C1 segment of cervical spinal cord (tissue), 14 donors: ENCODE data around the gene EMC10.
"Not testable (repeated sequence)": the region's sequence is repeated elsewhere in the genome, so short reads cannot be mapped to it uniquely, and the experiment has no call there.

Experiments used
- DNase-seq, 14 donors: peaks; one replicate each; lab custom pipeline; 2025; lab: John Stamatoyannopoulos, UW

EMC10 gene

DNA sequence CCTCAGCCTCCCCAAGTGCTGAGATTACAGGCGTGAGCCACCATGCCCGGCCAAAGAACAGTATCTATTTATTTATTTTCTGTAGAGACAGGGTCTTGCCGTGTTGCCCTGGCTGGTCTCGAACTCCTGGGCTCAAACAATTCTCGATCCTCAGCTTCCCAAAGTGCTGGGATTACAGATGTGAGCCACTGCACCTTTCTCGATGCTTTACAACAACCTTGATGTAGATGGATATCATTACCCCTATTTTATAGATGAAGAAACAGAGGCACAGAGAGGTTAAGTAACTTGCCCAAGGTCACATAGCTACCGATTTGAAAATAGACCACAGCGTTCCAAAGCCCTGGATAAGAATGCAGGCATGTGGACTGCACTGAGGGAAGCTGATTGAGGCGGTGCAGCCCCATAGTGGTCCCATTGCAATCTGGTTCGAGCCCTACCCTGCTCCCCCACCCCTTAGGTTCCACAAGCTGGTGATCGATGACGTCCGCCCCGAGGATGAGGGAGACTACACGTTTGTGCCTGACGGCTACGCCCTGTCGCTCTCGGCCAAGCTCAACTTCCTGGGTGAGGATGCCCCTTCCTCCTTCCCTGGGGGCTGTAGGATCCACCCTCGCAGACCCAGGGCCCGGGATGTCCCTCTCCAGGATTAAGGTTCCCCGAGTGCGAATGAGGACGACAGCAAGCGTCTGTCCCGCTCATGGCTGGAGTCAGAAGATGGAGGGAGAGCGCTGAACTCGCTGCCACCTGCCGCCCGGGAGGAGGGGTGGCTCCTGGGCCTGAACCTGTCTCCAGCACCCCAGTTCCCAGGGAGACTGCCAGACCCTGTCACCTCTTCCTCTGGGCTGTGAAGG, 25.7 kb upstream of the EMC10 start:
- no peak for DNase-seq

GRCh38 chr19:50451223-50451534, 25.1 kb upstream of the EMC10 start:
- DNase-seq: no peak

DNA sequence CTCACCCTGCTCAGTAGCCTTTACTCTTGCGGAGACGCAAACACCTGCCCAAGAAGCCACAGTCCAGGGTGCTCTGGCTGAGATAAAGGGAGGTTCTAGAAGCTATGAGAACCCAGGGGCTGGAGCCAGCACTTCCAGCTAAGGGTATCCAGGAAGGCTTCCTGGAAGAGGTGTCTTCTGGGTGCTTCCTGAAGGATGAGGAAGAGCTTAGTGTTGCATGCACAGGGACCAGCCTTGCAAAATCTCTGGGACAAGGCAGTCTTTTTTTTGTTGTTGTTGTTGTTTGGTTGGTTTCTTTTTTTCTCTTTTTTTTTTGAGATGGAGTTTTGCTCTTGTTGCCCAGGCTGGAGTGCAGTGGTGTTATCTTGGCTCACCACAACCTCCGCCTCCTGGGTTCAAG, 23.1 kb upstream of the EMC10 start:
- DNase-seq: no peak

- DNase-seq: no peak
These were observed 20.3 kb upstream of the EMC10 start for GRCh38 chr19:50455992-50456391.

DNA sequence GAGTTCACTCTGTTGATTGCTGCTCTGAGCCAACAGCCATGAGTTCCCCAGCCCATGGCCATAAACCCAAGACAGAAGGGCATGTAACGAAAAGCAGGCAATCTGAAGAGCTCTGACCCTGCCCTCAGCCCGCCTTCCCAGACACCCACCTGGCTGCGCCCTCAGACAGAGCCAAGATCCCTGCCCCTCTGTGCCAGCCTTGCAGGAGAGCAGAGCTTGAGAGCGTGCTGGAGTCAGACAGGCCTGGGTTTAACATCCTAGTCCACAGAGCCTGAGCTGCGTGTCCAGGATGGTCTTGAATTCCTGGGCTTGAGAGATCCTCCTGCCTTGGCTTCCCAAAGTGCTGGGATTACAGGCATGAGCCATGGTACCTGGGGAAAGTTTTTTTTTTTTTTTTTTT, 19.0 kb upstream of the EMC10 start:
- DNase-seq: no peak

GRCh38 chr19:50458396-50459066, 17.8 kb upstream of the EMC10 start:
- no peak for DNase-seq

- no peak for DNase-seq
These were observed 17.2 kb upstream of the EMC10 start for GRCh38 chr19:50459067-50459456.

GRCh38 chr19:50459638-50460037, 16.7 kb upstream of the EMC10 start:
- no peak for DNase-seq

DNA sequence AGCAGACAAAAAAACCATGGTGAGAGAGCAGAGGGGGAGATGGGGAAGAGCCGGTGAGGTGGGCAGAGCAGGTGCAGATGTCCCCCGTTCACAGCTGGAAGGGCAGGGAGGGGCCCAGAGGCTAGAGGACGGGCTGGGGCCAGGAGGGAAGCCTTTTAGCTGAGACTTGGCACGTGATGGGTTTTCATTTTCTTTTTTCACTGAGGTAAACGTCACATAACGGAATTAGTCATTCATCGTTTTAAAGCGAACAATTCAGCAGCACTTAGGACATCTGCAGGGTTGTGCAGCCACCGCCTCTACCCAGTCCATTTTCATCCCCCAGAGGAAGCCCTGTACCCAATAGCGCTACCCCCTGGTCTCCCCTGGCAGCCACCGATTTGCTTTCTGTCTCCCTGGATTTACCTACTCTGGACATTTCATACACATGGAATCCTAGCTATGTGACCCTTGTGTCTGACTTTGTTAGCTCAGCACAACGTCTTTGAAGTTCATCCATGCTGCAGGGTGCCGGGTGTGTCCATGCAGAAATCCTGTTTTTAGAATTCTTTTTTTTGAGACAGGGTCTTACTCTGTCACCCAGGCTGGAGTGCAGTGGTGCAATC, 16.0 kb upstream of the EMC10 start:
- DNase-seq: no peak

GRCh38 chr19:50461066-50461875, 15.0 kb upstream of the EMC10 start:
- peak in 10 of 14 donors; percentile 3 to 40 (median 28) for DNase-seq

DNA sequence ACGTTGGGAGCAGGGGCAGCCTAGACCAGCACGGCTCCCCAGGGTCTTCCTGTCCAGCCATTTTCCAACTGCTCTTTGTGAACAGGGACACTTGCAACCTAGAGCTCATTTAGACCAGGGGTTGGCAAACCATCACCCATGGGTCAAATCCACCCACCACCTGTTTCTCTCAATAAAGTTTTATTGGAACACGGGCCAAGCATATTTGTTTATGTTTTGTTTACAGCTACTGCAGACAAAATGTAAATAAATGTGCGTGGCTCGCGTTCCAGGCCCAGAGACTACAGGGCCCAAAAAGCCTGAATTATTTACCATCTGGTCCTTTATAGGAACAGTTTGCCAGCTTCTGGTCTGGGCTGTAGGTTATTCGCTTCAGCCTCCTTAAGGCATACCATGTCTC, 13.3 kb upstream of the EMC10 start:
- DNase-seq: no peak

- DNase-seq: no peak
These were observed 12.0 kb upstream of the EMC10 start for GRCh38 chr19:50464348-50464747.

- no peak for DNase-seq
These were observed 11.3 kb upstream of the EMC10 start for GRCh38 chr19:50465000-50465399.

GRCh38 chr19:50465986-50466705, 10.2 kb upstream of the EMC10 start:
- DNase-seq: no peak

- DNase-seq: no peak
These were observed 9.6 kb upstream of the EMC10 start for GRCh38 chr19:50466706-50467039.

DNA sequence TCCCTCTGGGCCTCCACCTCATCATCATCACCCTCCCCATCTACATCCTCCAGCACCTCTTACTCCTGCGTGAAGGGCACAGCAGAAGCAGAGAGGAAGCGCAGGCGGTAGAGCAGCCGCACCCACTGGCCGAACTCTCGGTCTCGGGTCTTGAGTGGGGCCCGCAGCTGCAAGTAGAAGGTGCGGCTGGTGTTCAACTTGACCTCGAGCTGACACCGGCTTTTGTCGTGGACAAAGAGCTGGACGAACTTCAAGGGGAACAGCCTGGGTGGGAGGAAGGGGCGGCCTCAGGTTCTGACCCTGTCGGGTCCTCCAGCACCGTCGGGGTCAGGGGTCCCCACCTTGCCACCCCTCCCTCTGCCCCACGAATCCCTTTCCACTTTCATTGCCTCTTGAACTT, 8.7 kb upstream of the EMC10 start:
- DNase-seq: no peak

DNA sequence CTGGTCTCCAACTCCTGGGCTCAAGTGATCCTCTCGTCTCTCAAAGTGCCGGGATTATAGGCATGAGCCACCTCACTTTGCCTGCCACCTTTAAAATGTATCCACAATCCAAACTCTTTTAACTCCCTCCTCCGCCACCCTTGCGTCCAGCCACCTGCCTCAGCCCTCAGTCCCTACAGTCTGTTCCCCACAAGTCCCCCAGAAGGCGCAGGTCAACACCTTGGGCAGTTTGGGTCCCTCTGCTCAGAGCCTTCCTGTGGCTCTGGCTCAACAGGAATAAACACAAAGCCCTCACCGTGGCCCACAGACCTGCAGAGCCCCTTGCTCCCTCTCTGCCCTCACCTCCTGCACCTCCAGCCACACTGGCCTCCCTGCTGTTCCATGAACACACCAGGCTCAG, 7.5 kb upstream of the EMC10 start:
- no peak for DNase-seq

DNA sequence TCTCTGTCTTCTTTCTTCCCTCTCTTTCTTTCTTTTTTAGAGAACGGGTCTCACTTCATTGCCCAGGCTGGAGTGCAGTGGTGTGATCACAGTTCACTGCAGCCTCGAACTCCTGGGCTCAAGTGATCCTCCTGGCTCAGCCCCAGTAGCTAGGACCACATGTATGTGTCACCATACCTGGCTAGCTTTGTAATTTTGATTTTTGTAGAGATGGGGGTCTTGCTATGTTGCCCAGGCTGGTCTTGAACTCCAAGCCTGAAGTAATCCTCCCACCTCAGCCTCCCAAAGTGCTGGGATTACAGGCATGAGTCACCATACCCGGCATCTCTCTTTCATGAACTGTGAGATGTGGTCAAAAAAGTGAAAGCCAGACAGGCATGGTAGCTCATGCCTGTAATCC, 3.0 kb upstream of the EMC10 start:
- DNase-seq: not testable (repeated sequence)

DNA sequence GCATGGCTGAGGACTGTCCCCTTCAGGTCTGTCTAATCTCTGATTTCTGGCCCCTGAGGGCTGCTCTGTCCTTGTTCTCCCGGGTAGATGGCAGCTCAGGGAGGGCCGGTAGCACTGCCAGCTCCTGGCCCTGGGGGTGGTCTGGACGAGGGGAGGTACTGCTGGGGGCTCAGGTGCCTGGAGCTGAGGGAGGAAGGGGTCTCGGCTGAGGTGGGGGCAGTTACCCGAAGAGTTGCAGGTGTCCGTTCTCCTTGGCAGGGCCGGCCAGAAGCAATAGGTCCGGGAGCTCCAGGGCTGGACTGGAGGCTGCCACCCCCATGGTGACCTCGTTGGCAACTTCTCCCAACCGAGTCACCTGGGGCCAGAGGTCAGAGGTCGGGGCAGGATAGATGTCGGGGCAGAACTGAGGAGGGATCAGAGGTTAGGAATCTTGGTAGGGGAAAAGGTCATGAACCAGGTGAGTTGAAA, 1.2 kb upstream of the EMC10 start:
- no peak for DNase-seq

DNA sequence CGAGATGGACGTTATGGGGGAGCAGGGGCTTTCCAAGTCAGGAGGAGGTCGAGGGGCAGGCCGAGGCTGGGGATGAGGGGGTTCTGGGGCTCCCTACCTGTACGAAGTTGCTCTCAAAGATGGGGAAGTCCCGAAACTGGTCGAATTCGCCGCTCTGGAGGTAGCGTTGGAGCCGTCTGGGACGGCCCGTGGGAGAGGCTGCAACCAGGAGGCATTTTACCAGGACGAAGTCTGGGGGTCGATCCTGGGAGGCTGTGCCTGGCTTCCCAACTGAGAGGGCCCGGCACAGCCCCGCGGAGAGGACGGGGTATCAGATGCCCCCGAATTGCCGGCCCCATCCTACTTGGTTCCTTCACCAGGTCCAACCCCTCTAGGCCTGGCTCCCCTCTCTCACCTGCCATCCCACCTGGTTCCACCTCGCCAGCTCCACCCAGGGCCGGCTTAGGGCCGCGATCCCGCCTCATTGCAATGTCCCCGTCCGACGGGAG, 527 bp upstream of the EMC10 start:
- DNase-seq: no peak

DNA sequence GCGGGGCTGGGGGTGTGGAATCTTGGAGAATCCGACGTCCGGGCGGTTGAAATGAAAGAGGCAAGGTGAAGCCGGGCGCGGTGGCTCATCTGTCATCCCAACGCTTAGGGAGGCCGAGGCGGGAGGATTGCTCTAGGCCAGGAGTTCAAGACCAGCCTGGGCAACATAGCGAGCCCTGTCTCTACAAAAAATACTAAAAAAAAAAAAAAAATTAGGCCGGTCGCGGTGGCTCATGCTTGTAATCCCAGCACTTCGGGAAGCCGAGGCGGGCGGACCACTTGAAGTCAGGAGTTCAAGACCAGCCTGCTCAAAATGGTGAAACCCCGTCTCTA, 566 bp downstream of the EMC10 start:
- no peak for DNase-seq
